K562 (cell line): Measurements from ENCODE around the gene ARMC12.

Experiments
- CBX8 ChIP-seq: fragments of 200-600 bp; sonication (generic); IDR thresholded peaks from 2 replicates; pipeline ENCODE4 v1.6.1; 2012; ENCODE audit warnings: borderline replicate concordance, mixed run types, low read depth, mild to moderate bottlenecking, moderate library complexity, mixed read lengths, low read length, control low read depth, inconsistent platforms; ENCODE audit not compliant: poor library complexity, severe bottlenecking; ENCODE audit errors: extremely low read depth
- CTCF ChIP-seq, 3 experiments: IDR thresholded peaks in 2 of 3; conservative IDR thresholded peaks in 1 of 3; 2 replicates each; pipeline ENCODE4 v1.5.1; 2011 to 2012; ENCODE audit warnings: low read length in 3 of 3, mild to moderate bottlenecking in 3 of 3, control low read depth in 2 of 3, improper control_type of control experiment in 1 of 3, inconsistent platforms in 1 of 3, low read depth in 1 of 3, mixed read lengths in 1 of 3, moderate library complexity in 1 of 3; ENCODE audit not compliant: insufficient read depth in 2 of 3
- DPF2 ChIP-seq: fragments of 450-650 bp; IDR thresholded peaks from 2 replicates; pipeline ENCODE4 v1.6.1; 2016
- JUND ChIP-seq, 2 experiments: IDR thresholded peaks; 2 replicates in 1 of 2; 3 replicates in 1 of 2; pipeline ENCODE4 v1.6.1; 2011; ENCODE audit warnings: borderline replicate concordance in 2 of 2, low read depth in 2 of 2, low read length in 2 of 2, improper control_type of control experiment in 1 of 2, missing biosample characterization in 1 of 2, missing genetic modification characterization in 1 of 2, missing genetic modification reagents in 1 of 2
- MTA3 ChIP-seq: fragments of 450-650 bp; formaldehyde crosslinking; IDR thresholded peaks from 2 replicates; pipeline ENCODE4 v1.6.1; 2017; ENCODE audit warnings: mild to moderate bottlenecking, borderline replicate concordance
- MYBL2 ChIP-seq, 2 experiments: fragments of 450-650 bp in 1 of 2; sonication (generic) in 1 of 2; formaldehyde crosslinking in 1 of 2; IDR thresholded peaks; 2 replicates each; pipeline versions ENCODE4 v1.6.1 to v1.8.1; 2017 to 2022; ENCODE audit warnings: borderline replicate concordance in 1 of 2, inconsistent platforms in 1 of 2, low read depth in 1 of 2, mild to moderate bottlenecking in 1 of 2, missing genetic modification reagents in 1 of 2, moderate library complexity in 1 of 2
- PTTG1 ChIP-seq: fragments of 450-650 bp; IDR thresholded peaks from 2 replicates; pipeline ENCODE4 v1.6.1; 2016; ENCODE audit warnings: low read depth, mild to moderate bottlenecking, missing genetic modification characterization, missing compliant biosample characterization
- ZNF212 ChIP-seq: fragments of 450-650 bp; formaldehyde crosslinking; IDR thresholded peaks from 2 replicates; pipeline ENCODE4 v1.4.0; 2020; ENCODE audit warnings: mild to moderate bottlenecking

DNA sequence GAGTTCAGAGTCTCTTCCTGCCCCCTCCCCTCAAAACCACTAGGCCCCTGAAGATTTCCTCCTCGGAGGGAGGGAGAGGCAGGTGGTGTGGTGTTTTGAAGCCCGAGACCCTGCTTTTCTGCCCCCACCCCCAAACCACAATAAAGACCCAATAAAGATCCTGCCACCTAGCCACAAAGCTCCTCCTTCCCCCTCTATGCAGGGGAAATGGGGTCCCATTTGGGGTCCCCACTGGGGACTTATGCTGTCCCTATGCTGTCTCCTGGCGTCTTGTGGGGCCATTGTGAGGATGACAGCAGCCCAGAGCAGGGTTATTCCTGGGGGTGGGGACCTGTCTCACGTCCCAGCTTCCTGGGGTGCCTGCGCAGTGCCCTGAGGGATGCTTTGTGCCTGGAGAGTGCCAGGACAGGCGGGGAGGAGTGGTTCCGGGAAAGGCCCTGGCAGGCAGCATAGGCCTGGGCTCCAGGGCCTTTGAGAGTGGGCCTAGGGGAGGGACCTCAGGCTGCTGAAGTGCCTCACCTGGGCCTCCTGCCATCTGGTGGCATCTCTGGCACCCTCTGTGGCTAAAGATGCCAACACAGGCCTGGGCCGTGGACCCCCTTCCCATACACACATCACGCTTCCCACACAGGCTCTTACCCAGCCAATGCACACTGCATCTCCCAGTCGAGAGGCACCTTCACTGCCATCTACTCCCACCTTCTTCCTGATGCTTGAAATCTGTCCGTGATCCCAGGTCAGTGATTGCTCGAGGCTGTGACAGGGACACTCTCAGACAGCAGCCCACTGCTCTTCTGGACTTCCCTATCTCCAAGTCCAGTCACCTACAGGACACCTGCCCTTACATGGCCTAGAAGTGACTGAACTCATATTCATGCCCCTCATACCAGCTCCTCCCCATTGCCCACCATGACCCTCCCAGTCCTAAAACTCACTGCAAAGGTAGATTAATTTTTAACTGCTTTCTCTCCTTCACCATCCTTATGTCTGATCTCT lies 7.9 kb upstream of the ARMC12 start:
- no peak for TF ChIP-seq CBX8
- no peak for TF ChIP-seq ZNF212
- no peak for TF ChIP-seq DPF2
- no peak for TF ChIP-seq MYBL2 (IDR thresholded peaks at IDR 0.05; ENCODE audit: low read depth)
- no peak for TF ChIP-seq MYBL2 (CRISPR knock-in tag; IDR thresholded peaks at IDR 0.05; ENCODE audit: borderline replicate concordance)
- TF ChIP-seq PTTG1 (tag), result no peak
- no peak for TF ChIP-seq JUND (IDR thresholded peaks at IDR 0.05; ENCODE audit: borderline replicate concordance, low read depth, low read length)
- TF ChIP-seq JUND (tag; IDR thresholded peaks at IDR 0.05; ENCODE audit: borderline replicate concordance, low read depth, low read length), result no peak
- no peak for TF ChIP-seq CTCF (IDR thresholded peaks at IDR 0.05 in 2 of 3, conservative IDR thresholded peaks at IDR 0.05 in 1 of 3; ENCODE audit: insufficient read depth in 2 of 3, low read depth in 1 of 3, low read length in 3 of 3)
- no peak for TF ChIP-seq MTA3
